Ovary (tissue), 9 donors: ENCODE measurements around the gene CDKAL1. TPM values are rescaled to one million over a fixed set of nuclear protein-coding genes. Genes with fewer than 3 reads are reported as not detected.

Experiments
- DNase-seq, 5 donors: peaks; one replicate each; pipeline ENCODE4 v3.0.0-alpha.2; 2019 to 2020
- H3K27ac ChIP-seq, 2 donors: fragments of 200-600 bp; one replicate each; pipeline versions ENCODE4 v1.5.1 to v1.8.0; 2019 to 2022
- H3K27me3 ChIP-seq: fragments of 200-600 bp; one replicate; pipeline ENCODE4 v1.8.0; 2022
- H3K36me3 ChIP-seq: fragments of 200-600 bp; sonication (generic); one replicate; pipeline ENCODE4 v1.5.1; 2019
- H3K4me1 ChIP-seq: one replicate; pipeline ENCODE4 v1.8.1; 2013; ENCODE audit warnings: mild to moderate bottlenecking, moderate library complexity; ENCODE audit not compliant: insufficient read depth
- H3K4me3 ChIP-seq: fragments of 200-600 bp; sonication (generic); one replicate; pipeline ENCODE4 v1.5.1; 2017
- H3K9me3 ChIP-seq, 2 donors: fragments of 200-600 bp in 1 of 2; sonication (generic) in 1 of 2; one replicate each; pipeline versions ENCODE4 v1.5.1 to v1.8.1; 2013 to 2019; ENCODE audit warnings: mild to moderate bottlenecking in 1 of 2, moderate library complexity in 1 of 2
- EP300 ChIP-seq: sonication (generic); formaldehyde crosslinking; IDR thresholded peaks from one replicate; pipeline ENCODE4 v1.6.1; 2017; ENCODE audit warnings: antibody characterized with exemption
- POLR2A ChIP-seq: fragments of 450-650 bp; IDR thresholded peaks from one replicate; pipeline ENCODE4 v1.6.1; 2017; ENCODE audit warnings: antibody characterized with exemption, mild to moderate bottlenecking, moderate library complexity
- WGBS, 3 donors: extraction: QIAGEN DNeasy Blood & Tissue Kit in 1 of 3; methylation state at CpG; one replicate each; pipeline versions ENCODE4 v1.1.5 to v1.1.7; 2013 to 2017; 5-methylcytosine and 5-hydroxymethylcytosine counted together
- intact Hi-C, 4 donors: fragments of 100-400 bp; cut with DNase I; formaldehyde crosslinking; loops; one replicate each; pipeline versions ENCODE4 v1.11.0 to v1.15.1; 2022 to 2023
- polyA plus RNA-seq, 2 donors: library from polyadenylated mRNA; stranded (reverse); fragments of 200-250 nt in 1 of 2; fragments of 350-450 nt in 1 of 2; fragmentation: Illumina TruSeq in 1 of 2; extraction: RNeasy Lipid Tissue Mini Kit (QIAGEN cat#74804) in 1 of 2; gene quantifications; one replicate each; pipeline ENCODE4 v1.2.3, GENCODE V29; 2013 to 2014
- total RNA-seq, 7 donors: library from RNA; depleted of rRNA in 2 of 7; stranded (reverse); fragments of >200 nt in 2 of 7; fragmentation: NEBNext Ultra II Directional in 3 of 7; extraction: Animal tissue kit (Norgen Biotek cat#: 25700) in 3 of 7; gene quantifications; one replicate each; pipeline versions ENCODE4 v1.1.0 to v1.2.4, GENCODE V29; 2016 to 2023
- TF ChIP-seq, protein P1 (sequence below), 3 donors: fragments of 450-650 bp in 2 of 3; fragments of 200-600 bp in 1 of 3; IDR thresholded peaks; one replicate each; pipeline versions ENCODE4 v1.5.1 to v1.8.0; 2016 to 2022; ENCODE audit warnings: antibody characterized with exemption in 3 of 3, mild to moderate bottlenecking in 1 of 3
- donor health status: DM: no; HTN: no; CAD: no; lungs with moderate emphysema.
- donor health status: DM: no; HTN: no; CAD: no.
- donor health status: Bipolar disorder and iron deficiency.
- donor health status: DM: yes; HTN: yes; CAD: no.
- donor health status: DM: no; HTN: no; CAD: no.
- donor health status: DM: yes; HTN: yes; CAD: no.

Gene CDKAL1
- total and polyA plus RNA-seq, 9 donors = 6.8 to 21.3 (median 18.9) TPM

GRCh38 chr6:20891161-20891560 lies 356.9 kb downstream of the CDKAL1 start:
- no peaks in the 10 kb centered on the region for H3K4me1 ChIP-seq
- no peaks in the 10 kb centered on the region for H3K9me3 ChIP-seq
- H3K36me3 ChIP-seq = no peaks in the 10 kb centered on the region
- no peak overlapping the region for H3K27ac ChIP-seq
- H3K27me3 ChIP-seq = no peaks in the 10 kb centered on the region
- no peak for DNase-seq
- WGBS, 3 donors = 94 to 98% (median 97%) methylated on average over 6 of the region's 6 CpGs
- TF ChIP-seq POLR2A (no peak), EP300 (no peak)
- TF ChIP-seq, protein P1, sequence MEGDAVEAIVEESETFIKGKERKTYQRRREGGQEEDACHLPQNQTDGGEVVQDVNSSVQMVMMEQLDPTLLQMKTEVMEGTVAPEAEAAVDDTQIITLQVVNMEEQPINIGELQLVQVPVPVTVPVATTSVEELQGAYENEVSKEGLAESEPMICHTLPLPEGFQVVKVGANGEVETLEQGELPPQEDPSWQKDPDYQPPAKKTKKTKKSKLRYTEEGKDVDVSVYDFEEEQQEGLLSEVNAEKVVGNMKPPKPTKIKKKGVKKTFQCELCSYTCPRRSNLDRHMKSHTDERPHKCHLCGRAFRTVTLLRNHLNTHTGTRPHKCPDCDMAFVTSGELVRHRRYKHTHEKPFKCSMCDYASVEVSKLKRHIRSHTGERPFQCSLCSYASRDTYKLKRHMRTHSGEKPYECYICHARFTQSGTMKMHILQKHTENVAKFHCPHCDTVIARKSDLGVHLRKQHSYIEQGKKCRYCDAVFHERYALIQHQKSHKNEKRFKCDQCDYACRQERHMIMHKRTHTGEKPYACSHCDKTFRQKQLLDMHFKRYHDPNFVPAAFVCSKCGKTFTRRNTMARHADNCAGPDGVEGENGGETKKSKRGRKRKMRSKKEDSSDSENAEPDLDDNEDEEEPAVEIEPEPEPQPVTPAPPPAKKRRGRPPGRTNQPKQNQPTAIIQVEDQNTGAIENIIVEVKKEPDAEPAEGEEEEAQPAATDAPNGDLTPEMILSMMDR (IDR thresholded peaks at IDR 0.05) = no peak
- intact Hi-C loops = no loop called here
- H3K4me3 ChIP-seq = no peak overlapping the region

DNA sequence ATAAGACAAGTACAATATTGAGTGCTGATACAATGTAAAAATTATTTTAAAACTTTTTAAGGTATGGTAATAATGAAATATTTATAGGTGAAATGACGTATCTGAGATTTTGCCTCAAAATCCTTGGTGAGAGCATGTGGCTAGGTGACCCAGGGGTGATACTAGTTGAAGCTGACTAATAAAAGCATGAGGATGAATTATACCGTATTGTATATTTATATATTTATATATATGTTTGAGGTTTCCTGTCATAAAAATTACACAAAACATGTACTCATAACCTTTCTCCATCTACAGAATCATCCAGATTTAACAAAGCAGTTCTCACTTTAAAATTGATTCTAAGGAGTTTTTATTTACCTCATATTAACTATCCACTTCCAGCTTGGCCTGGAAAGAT lies 358.1 kb downstream of the CDKAL1 start:
- Histone ChIP-seq H3K27me3 (no peaks in the 10 kb centered on the region), H3K4me3 (no peak overlapping the region), H3K36me3 (no peaks in the 10 kb centered on the region), H3K4me1 (no peaks in the 10 kb centered on the region), H3K9me3 (no peaks in the 10 kb centered on the region), H3K27ac (no peak overlapping the region)
- intact Hi-C loops = no loop called here
- WGBS, 3 donors = 69 to 93% (median 90%) methylated on average over 2 of the region's 2 CpGs
- DNase-seq = no peak
- no peak for TF ChIP-seq POLR2A
- no peak for TF ChIP-seq EP300
- TF ChIP-seq, protein P1 (IDR thresholded peaks at IDR 0.05) = no peak

DNA sequence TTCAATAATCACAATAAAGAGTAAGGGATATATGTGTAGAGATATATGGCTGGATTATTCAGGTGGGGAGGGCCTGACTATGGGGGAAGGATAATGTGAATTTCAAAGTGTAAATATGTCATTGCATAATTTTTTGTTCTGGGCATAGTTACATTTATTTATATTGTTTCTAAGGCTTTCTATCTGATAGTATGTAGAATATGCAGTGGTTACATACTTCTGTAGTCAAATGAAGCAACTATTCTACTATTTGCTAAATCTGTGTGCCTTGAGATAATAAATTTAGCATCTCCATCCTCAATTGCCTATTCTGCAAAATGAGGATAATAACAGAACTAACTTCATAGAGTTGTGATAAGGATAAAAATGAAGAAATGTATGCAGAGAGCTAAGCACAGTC lies 359.2 kb downstream of the CDKAL1 start:
- TF ChIP-seq, protein P1 (IDR thresholded peaks at IDR 0.05) = no peak
- TF ChIP-seq POLR2A = no peak
- TF ChIP-seq EP300 = no peak
- no peaks in the 10 kb centered on the region for H3K27me3 ChIP-seq
- H3K27ac ChIP-seq = no peak overlapping the region
- no peaks in the 10 kb centered on the region for H3K36me3 ChIP-seq
- intact Hi-C loops = no loop called here
- H3K4me3 ChIP-seq = no peak overlapping the region
- no peaks in the 10 kb centered on the region for H3K4me1 ChIP-seq
- H3K9me3 ChIP-seq = no peaks in the 10 kb centered on the region
- no peak for DNase-seq

DNA sequence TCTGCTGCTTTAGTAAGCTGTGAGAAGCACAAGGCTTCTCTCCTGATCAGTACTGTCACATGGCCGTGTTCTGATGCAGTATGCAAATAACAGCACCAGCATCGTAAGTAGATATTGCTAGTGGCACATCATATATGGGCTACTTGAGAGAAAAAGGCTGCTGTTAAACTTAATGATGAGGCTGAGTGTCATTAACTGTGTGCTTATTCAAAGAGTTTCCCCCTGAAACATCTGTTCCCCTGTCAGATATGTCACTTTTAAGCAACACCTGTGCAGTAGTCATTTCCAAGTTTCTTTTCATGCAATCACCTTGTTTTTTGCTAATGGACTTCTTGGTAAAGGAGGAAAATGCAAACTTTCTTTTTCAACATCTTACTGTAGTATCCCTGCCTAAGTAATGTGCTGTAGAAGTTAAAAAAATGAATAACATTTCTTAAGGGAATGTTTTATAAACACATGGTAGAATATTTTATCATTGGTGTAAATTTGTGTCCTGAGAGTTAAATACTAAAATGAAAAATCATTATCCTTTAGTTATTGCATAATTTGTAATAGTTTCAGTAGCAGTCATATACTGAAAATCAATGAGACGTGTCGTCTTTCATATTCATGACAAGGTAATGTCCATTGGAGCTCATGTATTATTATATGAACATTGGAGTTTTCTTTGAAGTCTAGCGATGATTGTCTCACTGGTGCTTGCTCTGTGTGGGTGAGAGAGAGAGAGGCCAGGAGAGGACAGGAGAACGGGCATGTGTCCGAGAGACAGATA lies 366.3 kb downstream of the CDKAL1 start:
- Histone ChIP-seq H3K27ac (no peak overlapping the region), H3K4me1 (no peaks in the 10 kb centered on the region), H3K4me3 (no peak overlapping the region), H3K27me3 (no peaks in the 10 kb centered on the region), H3K9me3 (no peaks in the 10 kb centered on the region), H3K36me3 (no peaks in the 10 kb centered on the region)
- no peak for DNase-seq
- TF ChIP-seq, protein P1 (IDR thresholded peaks at IDR 0.05) = no peak
- TF ChIP-seq EP300 = no peak
- TF ChIP-seq POLR2A = no peak
- WGBS, 3 donors = 83 to 89% (median 84%) methylated on average over 7 of the region's 7 CpGs
- intact Hi-C loops = no loop called here
